ENCODE data around the gene GATB. TPM values are rescaled to one million over a fixed set of nuclear protein-coding genes. Genes with fewer than 3 reads are reported as not detected.

GATB gene
- total and polyA plus RNA-seq, 2 experiments from 2014 or later: 17.7 to 18.9 TPM

- Mint-ChIP-seq H3K36me3 (ENCODE audit: low read depth) (peaks cover 2% of the 10 kb centered on the region; the same call in 1 of the 3 replicates), H3K27me3 (ENCODE audit: insufficient read depth, low read depth, poor library complexity) (no peaks in the 10 kb centered on the region), H3K9me3 (no peaks in the 10 kb centered on the region), H3K4me3 (no peak overlapping the region), H3K27ac (no peak overlapping the region), H3K4me1 (peaks cover 12% of the 10 kb centered on the region)
- no peaks in the 10 kb centered on the region for H3F3A ChIP-seq (replicated peaks; ENCODE audit: low read depth)
- DNase-seq (ENCODE audit: low spot score) (peak; percentile 7), ATAC-seq (peak; percentile 20; the same call in 2 of the 3 replicates)
- no peaks in the 10 kb centered on the region; the same call in 1 of the 2 replicates for H3K79me2 ChIP-seq (replicated peaks; ENCODE audit: insufficient read depth)
- H3K4me3 ChIP-seq: no peak overlapping the region
- no peaks in the 10 kb centered on the region for H3K9me2 ChIP-seq (ENCODE audit: insufficient read depth)
- H2AFZ ChIP-seq: no peak overlapping the region
- H3K36me3 ChIP-seq (ENCODE audit: insufficient read depth): 0 out of 2 replicates have a peak, but pooled peaks cover 5% of the 10 kb centered on the region
- no peaks in the 10 kb centered on the region for H3K27me3 ChIP-seq (ENCODE audit: insufficient read depth)
- no peaks in the 10 kb centered on the region; the same call in 1 of the 2 replicates for H4K20me1 ChIP-seq (replicated peaks; ENCODE audit: insufficient read depth)
- no peak overlapping the region for H3K4me2 ChIP-seq
- H3K4me1 ChIP-seq (ENCODE audit: insufficient read depth): no peaks in the 10 kb centered on the region
- no peak for TF ChIP-seq ZNF114 (CRISPR knock-in tag; IDR thresholded peaks at IDR 0.05)
- TF ChIP-seq JUNB (IDR thresholded peaks at IDR 0.05; ENCODE audit: unreplicated experiment): no peak
- TF ChIP-seq POLR2AphosphoS5 (IDR thresholded peaks at IDR 0.05; ENCODE audit: low read depth): no peak
- no peak for TF ChIP-seq STAT1 (IDR thresholded peaks at IDR 0.05; ENCODE audit: unreplicated experiment)
- TF ChIP-seq EZH2 (IDR thresholded peaks at IDR 0.05; ENCODE audit: low read depth, unreplicated experiment): no peak
- TF ChIP-seq NANOG (IDR thresholded peaks at IDR 0.05; ENCODE audit: borderline replicate concordance): no peak
- TF ChIP-seq EZH2phosphoT487 (IDR thresholded peaks at IDR 0.05; ENCODE audit: unreplicated experiment): no peak
- no peak for TF ChIP-seq REST (IDR thresholded peaks at IDR 0.05; ENCODE audit: unreplicated experiment)
- TF ChIP-seq CREB1 (CRISPR knock-in tag; IDR thresholded peaks at IDR 0.05; ENCODE audit: low read depth): no peak
- H3K27ac ChIP-seq (ENCODE audit: low read depth): no peak overlapping the region
These were observed 39.3 kb downstream of the GATB start for GRCh38 chr4:151721466-151721865.

DNA sequence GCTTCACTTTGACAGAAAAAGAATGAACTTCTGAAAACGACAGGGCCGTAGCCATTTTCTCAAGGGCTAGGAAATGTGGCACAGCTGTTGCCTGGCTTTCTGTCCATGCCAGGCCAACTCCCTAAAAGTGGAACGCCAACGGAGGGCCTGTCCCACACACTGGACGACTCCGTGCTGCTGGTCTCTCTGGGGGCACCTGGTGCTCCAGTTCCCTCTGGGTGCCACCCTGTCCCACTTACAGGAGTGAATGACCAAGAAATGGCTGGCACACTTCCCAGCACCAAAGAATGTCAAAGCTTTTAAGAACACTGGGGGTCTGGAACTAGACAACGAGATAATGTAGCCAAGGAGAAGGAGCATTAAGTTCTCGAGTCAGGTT, 40.9 kb downstream of the GATB start:
- H3K27ac ChIP-seq (ENCODE audit: low read depth): no peak overlapping the region
- TF ChIP-seq, protein P1, sequence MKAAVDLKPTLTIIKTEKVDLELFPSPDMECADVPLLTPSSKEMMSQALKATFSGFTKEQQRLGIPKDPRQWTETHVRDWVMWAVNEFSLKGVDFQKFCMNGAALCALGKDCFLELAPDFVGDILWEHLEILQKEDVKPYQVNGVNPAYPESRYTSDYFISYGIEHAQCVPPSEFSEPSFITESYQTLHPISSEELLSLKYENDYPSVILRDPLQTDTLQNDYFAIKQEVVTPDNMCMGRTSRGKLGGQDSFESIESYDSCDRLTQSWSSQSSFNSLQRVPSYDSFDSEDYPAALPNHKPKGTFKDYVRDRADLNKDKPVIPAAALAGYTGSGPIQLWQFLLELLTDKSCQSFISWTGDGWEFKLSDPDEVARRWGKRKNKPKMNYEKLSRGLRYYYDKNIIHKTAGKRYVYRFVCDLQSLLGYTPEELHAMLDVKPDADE (IDR thresholded peaks at IDR 0.05): no peak
- TF ChIP-seq ZNF331 (CRISPR knock-in tag; IDR thresholded peaks at IDR 0.05; ENCODE audit: low read depth) (no peak), EZH2phosphoT487 (IDR thresholded peaks at IDR 0.05; ENCODE audit: unreplicated experiment) (no peak), ZNF114 (CRISPR knock-in tag; IDR thresholded peaks at IDR 0.05) (no peak), STAT1 (IDR thresholded peaks at IDR 0.05; ENCODE audit: unreplicated experiment) (no peak), REST (IDR thresholded peaks at IDR 0.05; ENCODE audit: unreplicated experiment) (no peak), EZH2 (IDR thresholded peaks at IDR 0.05; ENCODE audit: low read depth, unreplicated experiment) (no peak), POLR2AphosphoS5 (IDR thresholded peaks at IDR 0.05; ENCODE audit: low read depth) (no peak)
- TF ChIP-seq, protein P2, sequence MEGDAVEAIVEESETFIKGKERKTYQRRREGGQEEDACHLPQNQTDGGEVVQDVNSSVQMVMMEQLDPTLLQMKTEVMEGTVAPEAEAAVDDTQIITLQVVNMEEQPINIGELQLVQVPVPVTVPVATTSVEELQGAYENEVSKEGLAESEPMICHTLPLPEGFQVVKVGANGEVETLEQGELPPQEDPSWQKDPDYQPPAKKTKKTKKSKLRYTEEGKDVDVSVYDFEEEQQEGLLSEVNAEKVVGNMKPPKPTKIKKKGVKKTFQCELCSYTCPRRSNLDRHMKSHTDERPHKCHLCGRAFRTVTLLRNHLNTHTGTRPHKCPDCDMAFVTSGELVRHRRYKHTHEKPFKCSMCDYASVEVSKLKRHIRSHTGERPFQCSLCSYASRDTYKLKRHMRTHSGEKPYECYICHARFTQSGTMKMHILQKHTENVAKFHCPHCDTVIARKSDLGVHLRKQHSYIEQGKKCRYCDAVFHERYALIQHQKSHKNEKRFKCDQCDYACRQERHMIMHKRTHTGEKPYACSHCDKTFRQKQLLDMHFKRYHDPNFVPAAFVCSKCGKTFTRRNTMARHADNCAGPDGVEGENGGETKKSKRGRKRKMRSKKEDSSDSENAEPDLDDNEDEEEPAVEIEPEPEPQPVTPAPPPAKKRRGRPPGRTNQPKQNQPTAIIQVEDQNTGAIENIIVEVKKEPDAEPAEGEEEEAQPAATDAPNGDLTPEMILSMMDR (conservative IDR thresholded peaks at IDR 0.05; ENCODE audit: low read depth in 2 of 2): no peak

More for the DNA sequence above, 40.9 kb downstream of the GATB start:
- Mint-ChIP-seq H3K4me1 (peaks cover 12% of the 10 kb centered on the region), H3K4me3 (no peak overlapping the region), H3K36me3 (ENCODE audit: low read depth) (peaks cover 2% of the 10 kb centered on the region; the same call in 1 of the 3 replicates), H3K9me3 (no peaks in the 10 kb centered on the region), H3K27me3 (ENCODE audit: insufficient read depth, low read depth, poor library complexity) (no peaks in the 10 kb centered on the region), H3K27ac (peak overlapping the region; percentile 53; the same call in 1 of the 2 replicates)
- no peak for DNase-seq (ENCODE audit: low spot score)
- Histone ChIP-seq H3K4me2 (no peak overlapping the region), H3F3A (replicated peaks; ENCODE audit: low read depth) (no peaks in the 10 kb centered on the region), H3K27me3 (ENCODE audit: insufficient read depth) (no peaks in the 10 kb centered on the region), H3K4me1 (ENCODE audit: insufficient read depth) (no peaks in the 10 kb centered on the region), H3K9me2 (ENCODE audit: insufficient read depth) (no peaks in the 10 kb centered on the region), H3K36me3 (ENCODE audit: insufficient read depth) (0 out of 2 replicates have a peak, but pooled peaks cover 5% of the 10 kb centered on the region), H3K4me3 (no peak overlapping the region), H2AFZ (no peak overlapping the region), H4K20me1 (replicated peaks; ENCODE audit: insufficient read depth) (no peaks in the 10 kb centered on the region; the same call in 1 of the 2 replicates), H3K79me2 (replicated peaks; ENCODE audit: insufficient read depth) (no peaks in the 10 kb centered on the region; the same call in 1 of the 2 replicates)
- no peak for ATAC-seq
